HFFc6 (cell line): ENCODE measurements around the gene MFAP5. TPM values are rescaled to one million over a fixed set of nuclear protein-coding genes. Genes with fewer than 3 reads are reported as not detected.

Source experiments
- DNase-seq: peaks from one replicate; pipeline ENCODE4 v3.0.0-alpha.2; 2018
- H3K27ac Mint-ChIP-seq: 2 replicates; pipeline ENCODE4 v1.8.0; 2020; ENCODE audit warnings: mild to moderate bottlenecking, mixed read lengths
- H3K27me3 Mint-ChIP-seq: 2 replicates; pipeline ENCODE4 v1.8.0; 2021; ENCODE audit warnings: mild to moderate bottlenecking, moderate library complexity, mixed read lengths; ENCODE audit not compliant: insufficient read depth
- H3K36me3 Mint-ChIP-seq: 2 replicates; pipeline ENCODE4 v1.8.0; 2021; ENCODE audit warnings: low read depth, mixed read lengths
- H3K4me1 Mint-ChIP-seq: 2 replicates; pipeline ENCODE4 v1.8.0; 2020; ENCODE audit warnings: low read depth, mixed read lengths
- H3K4me3 Mint-ChIP-seq: 2 replicates; pipeline ENCODE4 v1.8.0; 2020; ENCODE audit warnings: mild to moderate bottlenecking, moderate library complexity, mixed read lengths
- H3K9me3 Mint-ChIP-seq: 2 replicates; pipeline ENCODE4 v1.8.0; 2020; ENCODE audit warnings: mild to moderate bottlenecking, mixed read lengths
- total RNA-seq, 6 experiments: library from RNA; stranded (reverse); fragmentation: NEBNext Ultra II Directional; extraction: Animal tissue kit (Norgen Biotek cat#: 25700); gene quantifications; 2 replicates in 1 of 6; 3 replicates in 5 of 6; pipeline ENCODE4 v1.2.3, GENCODE V29; 2021
- TF ChIP-seq, protein P1 (sequence below): fragments of 200-600 bp; sonication (generic); IDR thresholded peaks from 2 replicates; pipeline ENCODE4 v1.5.0; 2021; ENCODE audit warnings: antibody characterized with exemption, mild to moderate bottlenecking

Gene MFAP5
- total RNA-seq, 6 experiments from 2014 or later: 42.1 to 194 (median 167) TPM

DNA sequence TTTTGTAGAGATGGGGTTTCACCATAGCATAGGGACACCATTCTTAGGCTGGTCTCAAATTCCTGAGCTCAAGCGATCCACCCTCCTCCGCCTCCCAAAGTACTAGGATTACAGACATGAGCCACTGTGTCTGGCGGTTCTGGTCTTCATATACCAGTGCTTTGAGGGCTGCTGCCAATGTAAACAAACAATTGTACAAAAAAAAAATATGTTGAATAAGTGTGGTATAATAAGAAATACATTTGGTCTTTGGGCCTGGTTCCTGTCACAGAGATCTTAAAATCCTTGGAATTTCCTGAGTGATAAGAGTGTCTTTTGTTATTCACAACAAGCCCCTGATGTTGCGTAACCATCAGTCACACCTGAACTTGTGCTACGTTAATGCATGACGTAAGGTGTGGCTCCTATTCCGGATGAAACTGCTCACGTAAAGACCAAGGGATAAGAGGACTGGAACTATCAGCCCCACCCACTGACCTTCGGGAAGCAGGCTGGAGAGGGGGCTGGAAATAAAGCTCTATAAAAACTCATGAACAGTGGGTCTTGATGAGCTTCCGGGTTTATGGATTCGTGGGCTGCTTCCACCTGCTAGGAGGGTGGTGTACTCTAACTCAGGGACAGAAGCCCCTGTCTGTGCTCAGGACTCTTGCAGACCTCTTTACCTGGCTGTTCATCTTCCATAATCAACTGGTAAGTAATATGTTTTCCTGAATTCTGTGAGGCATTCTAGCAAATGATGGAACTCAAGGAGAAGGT, 18.7 kb upstream of the MFAP5 start:
- H3K27me3 Mint-ChIP-seq: peaks cover 6% of the 10 kb centered on the region
- no peak overlapping the region for H3K27ac Mint-ChIP-seq
- H3K4me1 Mint-ChIP-seq: peaks cover 44% of the 10 kb centered on the region
- peak; percentile 6 for DNase-seq
- TF ChIP-seq, protein P1, sequence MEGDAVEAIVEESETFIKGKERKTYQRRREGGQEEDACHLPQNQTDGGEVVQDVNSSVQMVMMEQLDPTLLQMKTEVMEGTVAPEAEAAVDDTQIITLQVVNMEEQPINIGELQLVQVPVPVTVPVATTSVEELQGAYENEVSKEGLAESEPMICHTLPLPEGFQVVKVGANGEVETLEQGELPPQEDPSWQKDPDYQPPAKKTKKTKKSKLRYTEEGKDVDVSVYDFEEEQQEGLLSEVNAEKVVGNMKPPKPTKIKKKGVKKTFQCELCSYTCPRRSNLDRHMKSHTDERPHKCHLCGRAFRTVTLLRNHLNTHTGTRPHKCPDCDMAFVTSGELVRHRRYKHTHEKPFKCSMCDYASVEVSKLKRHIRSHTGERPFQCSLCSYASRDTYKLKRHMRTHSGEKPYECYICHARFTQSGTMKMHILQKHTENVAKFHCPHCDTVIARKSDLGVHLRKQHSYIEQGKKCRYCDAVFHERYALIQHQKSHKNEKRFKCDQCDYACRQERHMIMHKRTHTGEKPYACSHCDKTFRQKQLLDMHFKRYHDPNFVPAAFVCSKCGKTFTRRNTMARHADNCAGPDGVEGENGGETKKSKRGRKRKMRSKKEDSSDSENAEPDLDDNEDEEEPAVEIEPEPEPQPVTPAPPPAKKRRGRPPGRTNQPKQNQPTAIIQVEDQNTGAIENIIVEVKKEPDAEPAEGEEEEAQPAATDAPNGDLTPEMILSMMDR: no peak
- H3K9me3 Mint-ChIP-seq: no peaks in the 10 kb centered on the region
- H3K36me3 Mint-ChIP-seq: no peaks in the 10 kb centered on the region
- H3K4me3 Mint-ChIP-seq: no peak overlapping the region

DNA sequence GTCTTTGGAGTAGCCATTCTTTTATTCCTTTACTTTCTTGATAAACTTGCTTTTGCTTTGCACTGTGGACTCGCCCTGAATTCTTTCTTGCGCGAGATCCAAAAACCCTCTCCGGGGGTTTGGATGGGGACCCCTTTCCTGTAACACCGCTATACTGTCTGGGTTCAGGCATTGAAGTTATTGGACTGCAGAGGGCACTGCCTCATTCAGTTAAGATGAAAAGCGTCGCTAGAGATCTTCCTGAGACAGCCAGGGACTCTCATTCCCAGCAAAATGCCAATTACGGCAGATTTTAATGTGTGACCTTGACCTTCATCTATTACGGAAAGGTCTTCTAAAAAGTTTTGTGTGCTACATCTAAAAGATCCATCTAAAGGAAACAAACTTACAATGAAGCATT, 17.9 kb upstream of the MFAP5 start:
- Mint-ChIP-seq H3K27me3 (peaks cover 6% of the 10 kb centered on the region), H3K27ac (no peak overlapping the region), H3K4me1 (peaks cover 44% of the 10 kb centered on the region), H3K4me3 (no peak overlapping the region), H3K9me3 (no peaks in the 10 kb centered on the region), H3K36me3 (no peaks in the 10 kb centered on the region)
- TF ChIP-seq, protein P1: peak; percentile 31; the same call in 1 of the 2 replicates
- no peak for DNase-seq

DNA sequence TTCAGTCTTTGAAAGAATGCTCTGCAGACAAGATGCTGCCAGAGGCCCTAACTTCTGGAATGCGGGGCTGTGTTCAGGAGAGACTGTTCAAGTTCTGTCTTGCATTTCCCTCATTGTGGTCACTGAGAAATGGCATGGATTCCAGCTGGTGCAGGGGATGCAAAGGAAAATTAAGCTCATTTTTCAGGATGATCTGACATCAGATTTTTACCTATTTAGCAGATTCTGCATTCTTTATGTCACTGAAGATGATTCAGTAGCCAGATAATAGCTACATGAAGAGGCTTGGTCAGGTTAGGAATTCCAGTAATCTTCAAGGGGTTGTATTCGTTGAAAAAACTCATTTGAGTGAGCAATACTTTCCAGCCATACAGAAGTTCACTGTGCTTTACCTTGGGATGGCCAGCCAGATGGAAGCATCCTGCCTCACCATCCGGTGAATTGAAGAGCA, 16.1 kb upstream of the MFAP5 start:
- no peaks in the 10 kb centered on the region for H3K9me3 Mint-ChIP-seq
- DNase-seq: peak; percentile 54
- H3K27me3 Mint-ChIP-seq: peaks cover 4% of the 10 kb centered on the region
- H3K27ac Mint-ChIP-seq: no peak overlapping the region; the same call in 1 of the 2 replicates
- H3K4me3 Mint-ChIP-seq: no peak overlapping the region
- no peaks in the 10 kb centered on the region for H3K36me3 Mint-ChIP-seq
- TF ChIP-seq, protein P1: no peak
- H3K4me1 Mint-ChIP-seq: peaks cover 44% of the 10 kb centered on the region

DNA sequence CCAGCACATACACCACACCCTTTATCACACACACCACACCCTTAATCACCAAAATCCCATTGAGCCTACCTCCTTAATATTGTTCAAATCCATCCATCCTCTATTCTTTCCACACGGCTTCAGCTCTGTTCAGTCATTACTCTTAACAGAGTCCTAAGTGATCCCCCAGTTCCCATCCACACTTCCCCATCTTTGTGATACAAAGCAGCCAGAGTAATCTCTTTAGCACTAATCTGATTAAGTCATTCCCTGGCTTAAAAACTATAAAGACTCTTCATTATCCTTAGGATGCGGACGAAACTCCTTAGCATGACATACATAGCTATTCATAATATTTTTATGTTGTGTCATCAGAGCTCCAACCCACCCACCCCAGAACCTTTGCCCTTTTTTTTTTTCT, 14.7 kb upstream of the MFAP5 start:
- TF ChIP-seq, protein P1: no peak
- no peak overlapping the region for H3K27ac Mint-ChIP-seq
- no peaks in the 10 kb centered on the region for H3K9me3 Mint-ChIP-seq
- H3K4me3 Mint-ChIP-seq: no peak overlapping the region
- no peaks in the 10 kb centered on the region; the same call in none of the 2 replicates for H3K27me3 Mint-ChIP-seq
- H3K4me1 Mint-ChIP-seq: peaks cover 44% of the 10 kb centered on the region
- no peak for DNase-seq
- no peaks in the 10 kb centered on the region for H3K36me3 Mint-ChIP-seq

DNA sequence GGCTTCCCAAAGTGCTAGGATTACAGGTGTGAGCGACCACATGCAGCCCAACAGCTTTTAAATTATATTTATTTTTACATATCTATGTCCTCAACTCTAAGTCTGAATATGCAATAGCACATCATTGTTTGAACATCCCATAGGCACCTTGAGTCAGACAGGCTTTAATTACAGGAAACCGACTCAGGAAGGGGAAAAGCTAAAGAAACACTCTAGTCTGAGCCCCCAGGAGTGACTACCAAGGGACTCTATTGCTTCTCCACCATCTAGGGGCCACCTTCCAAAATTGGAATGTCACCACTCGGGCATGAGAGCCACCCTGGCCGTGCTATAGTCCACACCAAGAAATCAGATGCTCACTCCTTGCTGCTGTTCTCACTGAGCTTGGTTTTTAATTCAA, 14.0 kb upstream of the MFAP5 start:
- Mint-ChIP-seq H3K27ac (no peak overlapping the region), H3K4me1 (peaks cover 38% of the 10 kb centered on the region), H3K36me3 (no peaks in the 10 kb centered on the region), H3K9me3 (no peaks in the 10 kb centered on the region), H3K27me3 (no peaks in the 10 kb centered on the region; the same call in none of the 2 replicates), H3K4me3 (no peak overlapping the region)
- DNase-seq: no peak
- TF ChIP-seq, protein P1: no peak
